ENCODE results near the gene DCAF5.

The DCAF5 gene

DNA sequence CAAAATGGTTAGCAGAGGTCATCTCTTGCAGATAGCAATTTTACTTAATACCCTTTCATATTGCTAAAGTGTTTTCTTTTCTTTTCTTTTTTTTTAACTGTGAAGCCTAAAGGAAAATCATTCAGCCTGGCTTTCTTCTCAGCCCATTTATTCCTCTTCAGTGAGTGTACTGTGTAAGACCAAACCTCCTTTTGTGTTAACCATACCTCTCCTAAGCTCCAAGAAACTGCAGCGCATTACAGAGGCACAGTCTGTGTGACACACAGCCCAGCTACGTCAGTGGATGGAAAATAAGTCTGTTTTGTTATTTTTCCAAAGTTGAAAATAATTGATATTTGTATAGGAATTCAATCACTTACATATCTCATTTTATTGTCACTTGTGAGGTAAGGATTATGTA lies 21.7 kb downstream of the DCAF5 start:
- no peak for DNase-seq
- H3K27ac ChIP-seq: no peak overlapping the region
- in situ Hi-C loops (cut with HindIII; ENCODE audit: low pct_ligation_motif_present, low sequenced_read_pairs): no loop called here
- H3K4me3 ChIP-seq (ENCODE audit: low read depth, low read length): no peak overlapping the region
- H3K27me3 ChIP-seq (replicated peaks): no peaks in the 10 kb centered on the region
- H3K36me3 ChIP-seq (replicated peaks): no peaks in the 10 kb centered on the region
- TF ChIP-seq, protein P1, sequence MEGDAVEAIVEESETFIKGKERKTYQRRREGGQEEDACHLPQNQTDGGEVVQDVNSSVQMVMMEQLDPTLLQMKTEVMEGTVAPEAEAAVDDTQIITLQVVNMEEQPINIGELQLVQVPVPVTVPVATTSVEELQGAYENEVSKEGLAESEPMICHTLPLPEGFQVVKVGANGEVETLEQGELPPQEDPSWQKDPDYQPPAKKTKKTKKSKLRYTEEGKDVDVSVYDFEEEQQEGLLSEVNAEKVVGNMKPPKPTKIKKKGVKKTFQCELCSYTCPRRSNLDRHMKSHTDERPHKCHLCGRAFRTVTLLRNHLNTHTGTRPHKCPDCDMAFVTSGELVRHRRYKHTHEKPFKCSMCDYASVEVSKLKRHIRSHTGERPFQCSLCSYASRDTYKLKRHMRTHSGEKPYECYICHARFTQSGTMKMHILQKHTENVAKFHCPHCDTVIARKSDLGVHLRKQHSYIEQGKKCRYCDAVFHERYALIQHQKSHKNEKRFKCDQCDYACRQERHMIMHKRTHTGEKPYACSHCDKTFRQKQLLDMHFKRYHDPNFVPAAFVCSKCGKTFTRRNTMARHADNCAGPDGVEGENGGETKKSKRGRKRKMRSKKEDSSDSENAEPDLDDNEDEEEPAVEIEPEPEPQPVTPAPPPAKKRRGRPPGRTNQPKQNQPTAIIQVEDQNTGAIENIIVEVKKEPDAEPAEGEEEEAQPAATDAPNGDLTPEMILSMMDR (IDR thresholded peaks at IDR 0.05; ENCODE audit: low read depth, low read length, missing control alignments): no peak

DNA sequence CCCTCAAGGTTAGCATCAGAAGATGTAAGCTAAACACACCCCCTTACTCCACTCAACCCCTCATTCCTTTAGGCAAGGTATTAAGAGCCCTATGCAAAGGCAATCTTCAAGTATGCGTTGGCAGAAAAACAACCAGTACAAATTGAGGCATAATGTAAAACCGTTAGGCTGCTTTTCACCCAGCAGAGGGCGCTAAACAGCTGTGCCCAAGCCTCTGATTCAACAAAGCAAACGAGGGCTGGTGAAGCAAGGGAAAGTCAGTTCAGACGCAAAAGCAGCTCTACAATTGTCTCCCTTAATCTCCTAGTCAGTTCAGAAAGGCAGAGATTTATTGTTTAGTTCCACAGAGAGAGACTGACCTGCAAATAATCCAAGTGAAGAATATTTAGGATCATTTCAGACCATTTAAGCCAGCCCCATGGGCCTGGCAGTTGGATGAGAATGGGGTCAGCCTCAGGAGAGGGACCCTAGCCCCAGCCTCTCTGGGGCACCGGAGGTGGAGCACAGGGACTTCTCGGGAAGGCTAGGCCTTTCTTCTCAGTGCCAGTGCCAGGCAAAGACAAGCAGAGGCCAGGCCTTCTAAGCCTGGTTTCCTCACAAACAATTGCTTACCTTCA lies 23.5 kb downstream of the DCAF5 start:
- H3K4me3 ChIP-seq (ENCODE audit: low read depth, low read length): no peak overlapping the region
- no peak overlapping the region for H3K27ac ChIP-seq
- TF ChIP-seq, protein P1 (IDR thresholded peaks at IDR 0.05; ENCODE audit: low read depth, low read length, missing control alignments): peak; percentile 96
- in situ Hi-C loops (cut with HindIII; ENCODE audit: low pct_ligation_motif_present, low sequenced_read_pairs): no loop called here
- H3K27me3 ChIP-seq (replicated peaks): no peaks in the 10 kb centered on the region
- peak; percentile 72 for DNase-seq
- H3K36me3 ChIP-seq (replicated peaks): no peaks in the 10 kb centered on the region

DNA sequence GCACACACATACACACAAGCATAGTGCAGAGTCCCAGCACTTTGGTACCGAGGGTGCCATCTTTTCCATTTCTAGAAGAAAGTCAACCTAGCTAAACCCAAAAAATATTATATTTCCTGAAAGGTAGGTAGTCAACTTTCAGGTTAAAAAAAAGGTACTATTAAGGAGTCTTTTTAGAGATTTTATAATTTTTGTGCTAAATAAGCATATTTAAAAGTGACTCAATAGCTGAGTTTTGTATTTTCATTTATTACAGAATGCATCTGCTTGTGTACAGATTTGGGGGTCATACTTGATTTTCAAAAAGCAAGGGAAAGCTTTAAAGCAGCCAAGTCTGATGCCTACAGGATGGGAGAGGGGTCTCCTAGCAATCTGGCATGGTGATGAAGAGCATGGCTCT lies 34.6 kb downstream of the DCAF5 start:
- TF ChIP-seq, protein P1 (IDR thresholded peaks at IDR 0.05; ENCODE audit: low read depth, low read length, missing control alignments): no peak
- H3K27me3 ChIP-seq (replicated peaks): no peaks in the 10 kb centered on the region
- H3K36me3 ChIP-seq (replicated peaks): peaks cover 22% of the 10 kb centered on the region
- H3K4me3 ChIP-seq (ENCODE audit: low read depth, low read length): no peak overlapping the region
- H3K27ac ChIP-seq: no peak overlapping the region
- in situ Hi-C loops (cut with HindIII; ENCODE audit: low pct_ligation_motif_present, low sequenced_read_pairs): no loop called here
- DNase-seq: no peak

DNA sequence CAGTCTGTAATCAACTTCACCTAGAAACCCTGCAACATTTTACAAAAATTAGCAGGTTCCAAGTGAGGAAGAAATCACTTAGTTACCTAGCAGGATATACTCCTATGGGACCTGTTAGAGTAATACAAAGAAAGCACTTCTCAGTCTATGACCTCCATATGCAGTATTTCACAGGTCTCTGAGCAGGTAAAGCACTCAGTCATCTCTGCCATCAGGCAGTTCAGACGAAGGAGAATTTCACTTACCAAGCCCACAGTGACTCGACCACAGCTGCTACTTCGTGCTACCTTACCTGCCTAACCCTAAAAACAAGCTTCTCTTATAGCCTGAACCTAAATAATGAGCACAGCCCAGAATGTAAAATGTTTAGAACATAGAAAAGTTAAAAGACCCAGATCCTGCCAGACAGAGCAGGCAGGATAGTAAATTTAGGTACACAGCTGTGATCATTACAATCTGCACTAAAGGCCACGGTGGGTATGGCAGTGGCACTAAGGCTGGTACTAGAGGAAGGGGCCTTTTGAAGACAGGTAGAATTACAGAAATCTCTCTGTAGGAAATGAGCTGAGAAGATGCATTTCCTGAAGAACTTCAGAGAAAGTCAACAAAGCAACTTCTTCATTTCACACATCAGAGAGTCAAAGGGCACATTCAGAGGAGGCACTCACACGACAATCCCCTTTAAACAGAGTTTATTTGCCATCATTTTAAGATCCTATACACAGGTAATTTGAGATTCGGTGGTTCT lies 35.7 kb downstream of the DCAF5 start:
- Histone ChIP-seq H3K27ac (no peak overlapping the region), H3K36me3 (replicated peaks) (peaks cover 22% of the 10 kb centered on the region), H3K27me3 (replicated peaks) (no peaks in the 10 kb centered on the region), H3K4me3 (ENCODE audit: low read depth, low read length) (no peak overlapping the region)
- in situ Hi-C loops (cut with HindIII; ENCODE audit: low pct_ligation_motif_present, low sequenced_read_pairs): no loop called here
- TF ChIP-seq, protein P1 (IDR thresholded peaks at IDR 0.05; ENCODE audit: low read depth, low read length, missing control alignments): no peak
- no peak for DNase-seq

DNA sequence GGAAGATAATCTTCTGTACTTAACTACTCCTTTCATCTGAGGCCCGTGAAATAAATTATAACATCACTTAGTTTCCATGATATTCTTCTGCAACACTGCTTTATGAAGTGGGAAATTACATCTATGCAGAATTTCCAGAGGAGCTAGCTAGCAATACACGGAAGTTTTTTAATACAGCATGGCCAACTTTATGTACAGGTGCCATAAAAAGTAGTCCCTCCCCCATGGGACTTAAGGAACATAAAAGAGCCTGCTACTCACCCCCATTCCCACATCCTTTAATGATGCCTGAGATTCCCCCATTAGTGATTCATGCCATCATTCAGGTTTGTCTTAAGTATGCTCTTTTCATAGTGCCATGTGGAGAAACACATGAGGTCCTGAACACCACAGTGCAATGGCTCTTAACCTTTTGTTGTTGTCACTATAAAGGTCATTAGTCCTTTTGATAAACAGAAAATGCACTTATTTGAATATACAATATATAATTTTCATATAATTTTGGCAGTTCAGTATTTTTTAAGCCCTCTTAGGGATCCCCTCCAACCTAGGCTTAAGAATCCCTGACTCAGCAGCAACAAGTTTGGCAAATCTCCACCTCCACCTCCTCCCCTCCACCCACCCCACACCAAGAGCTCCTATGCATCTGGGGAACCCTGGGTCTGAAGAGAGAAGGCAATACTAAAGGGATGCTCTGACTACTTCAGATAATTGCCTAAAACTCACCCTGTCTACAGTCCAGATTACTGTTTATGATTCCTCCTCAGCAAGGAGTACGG lies 37.3 kb downstream of the DCAF5 start:
- TF ChIP-seq, protein P1 (IDR thresholded peaks at IDR 0.05; ENCODE audit: low read depth, low read length, missing control alignments): no peak
- H3K27ac ChIP-seq: no peak overlapping the region
- in situ Hi-C loops (cut with HindIII; ENCODE audit: low pct_ligation_motif_present, low sequenced_read_pairs): no loop called here
- H3K36me3 ChIP-seq (replicated peaks): peaks cover 22% of the 10 kb centered on the region
- no peaks in the 10 kb centered on the region for H3K27me3 ChIP-seq (replicated peaks)
- DNase-seq: no peak
- no peak overlapping the region for H3K4me3 ChIP-seq (ENCODE audit: low read depth, low read length)

Data from brain microvascular endothelial cell (primary cell).